Caco-2 (cell line): Measurements from ENCODE around the gene SEC14L1. TPM values are rescaled to one million over a fixed set of nuclear protein-coding genes. Genes with fewer than 3 reads are reported as not detected.
A peak's percentile ranks its signal among the peaks of the same experiment; 100 is the strongest.
"Not testable (repeated sequence)": the region's sequence is repeated elsewhere in the genome, so short reads cannot be mapped to it uniquely, and the experiment has no call there.

Experiments used
- BruUV-seq: library from RNA; stranded (reverse); fragments of 400-500 nt; replicated peaks from 2 replicates; lab custom pipeline; 2021; lab: Mats Ljungman, UMichigan
- CTCF ChIA-PET: fragments of 300-600 bp; sonication (Branson Sonifier 250); formaldehyde crosslinking; loops from one replicate; lab custom pipeline; 2022; ENCODE audit warnings: antibody characterized with exemption; lab: Charles Lee
- POLR2A ChIA-PET: fragments of 300-600 bp; sonication (Branson Sonifier 250); formaldehyde crosslinking; loops from one replicate; lab custom pipeline; 2022; ENCODE audit warnings: antibody characterized with exemption; lab: Charles Lee
- DNase-seq, 2 experiments: peaks; one replicate each; pipeline versions ENCODE4 v3.0.0 to v3.0.0-alpha.2; 2020 to 2022
- H3K27me3 ChIP-seq: replicated peaks from 2 replicates; pipeline ENCODE4 v1.6.0; 2011; ENCODE audit warnings: low read length; ENCODE audit not compliant: control insufficient read depth, insufficient read depth
- H3K36me3 ChIP-seq: 2 replicates; pipeline ENCODE4 v1.5.1; 2011; ENCODE audit warnings: low read length; ENCODE audit not compliant: control insufficient read depth, insufficient read depth
- H3K4me1 ChIP-seq: fragments of 250-450 bp; sonication (Bioruptor Pico); 2 replicates; pipeline ENCODE4 v1.5.1; 2020; ENCODE audit warnings: mild to moderate bottlenecking
- H3K4me3 ChIP-seq: 2 replicates; pipeline ENCODE4 v1.5.1; 2011; ENCODE audit warnings: low read depth, mild to moderate bottlenecking, control low read depth, low read length
- H3K9me3 ChIP-seq: fragments of 250-450 bp; sonication (Bioruptor Pico); 2 replicates; pipeline ENCODE4 v1.5.1; 2020; ENCODE audit warnings: mild to moderate bottlenecking, moderate library complexity
- H3K27ac Mint-ChIP-seq: one replicate; pipeline ENCODE4 v1.8.0; 2022; ENCODE audit warnings: mixed read lengths; ENCODE audit not compliant: unreplicated experiment
- H3K27me3 Mint-ChIP-seq: one replicate; pipeline ENCODE4 v1.8.0; 2022; ENCODE audit warnings: mixed read lengths; ENCODE audit not compliant: insufficient read depth, unreplicated experiment
- H3K36me3 Mint-ChIP-seq: one replicate; pipeline ENCODE4 v1.8.0; 2022; ENCODE audit warnings: mild to moderate bottlenecking, mixed read lengths; ENCODE audit not compliant: insufficient read depth, unreplicated experiment
- H3K4me1 Mint-ChIP-seq: one replicate; pipeline ENCODE4 v1.8.0; 2022; ENCODE audit warnings: low read depth, mixed read lengths; ENCODE audit not compliant: unreplicated experiment
- H3K4me3 Mint-ChIP-seq: one replicate; pipeline ENCODE4 v1.8.0; 2022; ENCODE audit warnings: mild to moderate bottlenecking, moderate library complexity, mixed read lengths; ENCODE audit not compliant: unreplicated experiment
- H3K9me3 Mint-ChIP-seq: one replicate; pipeline ENCODE4 v1.8.0; 2022; ENCODE audit warnings: mixed read lengths; ENCODE audit not compliant: unreplicated experiment
- intact Hi-C: fragments of 100-400 bp; cut with micrococcal nuclease; formaldehyde crosslinking; loops from one replicate; pipeline ENCODE4 v1.10.0; 2022; ENCODE audit not compliant: unreplicated experiment
- total RNA-seq: library from RNA; stranded (reverse); gene quantifications from 2 replicates; pipeline ENCODE4 v1.2.3, GENCODE V29; 2022
- TF ChIP-seq, protein P1 (sequence below), 2 experiments: fragments of 200-600 bp in 1 of 2; IDR thresholded peaks; 1 replicate in 1 of 2; 2 replicates in 1 of 2; pipeline versions ENCODE4 v1.5.1 to v1.8.0; 2011 to 2022; ENCODE audit warnings: antibody characterized with exemption in 1 of 2, control low read depth in 1 of 2, inconsistent platforms in 1 of 2, low read depth in 1 of 2, low read length in 1 of 2, mild to moderate bottlenecking in 1 of 2, moderate library complexity in 1 of 2; ENCODE audit not compliant: insufficient read depth in 1 of 2, severe bottlenecking in 1 of 2, unreplicated experiment in 1 of 2

SEC14L1 gene
- total RNA-seq, 1 experiment from 2014 or later = 92.0 TPM

DNA sequence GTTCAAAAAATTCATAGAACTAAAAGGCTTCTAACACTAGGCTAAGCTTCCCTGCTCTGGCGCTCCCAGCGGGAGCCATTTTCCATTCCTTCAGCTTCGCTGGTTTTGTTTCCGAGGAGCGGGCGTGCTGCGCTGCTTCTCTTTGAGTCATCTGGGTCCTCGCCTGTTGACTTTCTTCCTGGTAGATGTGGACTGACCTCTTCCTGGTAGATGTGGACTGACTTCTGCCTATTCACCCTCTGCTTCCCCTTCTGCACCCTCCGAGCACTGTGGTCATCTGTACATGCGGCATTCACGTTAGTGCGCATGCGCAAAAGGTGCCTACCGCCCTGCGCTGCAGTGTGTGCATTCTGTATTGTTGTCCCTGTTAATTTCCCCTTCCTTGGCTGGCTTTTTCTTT lies 40.8 kb upstream of the SEC14L1 start:
- Mint-ChIP-seq H3K4me3 (no peak overlapping the region), H3K27ac (no peak overlapping the region), H3K4me1 (peaks cover 31% of the 10 kb centered on the region), H3K27me3 (no peaks in the 10 kb centered on the region), H3K36me3 (peaks cover 35% of the 10 kb centered on the region), H3K9me3 (no peaks in the 10 kb centered on the region)
- peaks cover 12% of the 10 kb centered on the region for H3K4me1 ChIP-seq
- H3K9me3 ChIP-seq = no peaks in the 10 kb centered on the region
- POLR2A ChIA-PET = no interaction called here
- DNase-seq = no peak
- TF ChIP-seq, protein P1, sequence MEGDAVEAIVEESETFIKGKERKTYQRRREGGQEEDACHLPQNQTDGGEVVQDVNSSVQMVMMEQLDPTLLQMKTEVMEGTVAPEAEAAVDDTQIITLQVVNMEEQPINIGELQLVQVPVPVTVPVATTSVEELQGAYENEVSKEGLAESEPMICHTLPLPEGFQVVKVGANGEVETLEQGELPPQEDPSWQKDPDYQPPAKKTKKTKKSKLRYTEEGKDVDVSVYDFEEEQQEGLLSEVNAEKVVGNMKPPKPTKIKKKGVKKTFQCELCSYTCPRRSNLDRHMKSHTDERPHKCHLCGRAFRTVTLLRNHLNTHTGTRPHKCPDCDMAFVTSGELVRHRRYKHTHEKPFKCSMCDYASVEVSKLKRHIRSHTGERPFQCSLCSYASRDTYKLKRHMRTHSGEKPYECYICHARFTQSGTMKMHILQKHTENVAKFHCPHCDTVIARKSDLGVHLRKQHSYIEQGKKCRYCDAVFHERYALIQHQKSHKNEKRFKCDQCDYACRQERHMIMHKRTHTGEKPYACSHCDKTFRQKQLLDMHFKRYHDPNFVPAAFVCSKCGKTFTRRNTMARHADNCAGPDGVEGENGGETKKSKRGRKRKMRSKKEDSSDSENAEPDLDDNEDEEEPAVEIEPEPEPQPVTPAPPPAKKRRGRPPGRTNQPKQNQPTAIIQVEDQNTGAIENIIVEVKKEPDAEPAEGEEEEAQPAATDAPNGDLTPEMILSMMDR (IDR thresholded peaks at IDR 0.05; ENCODE audit: insufficient read depth in 1 of 2, low read depth in 1 of 2, low read length in 1 of 2, severe bottlenecking in 1 of 2, unreplicated experiment in 1 of 2) = no peak
- H3K27me3 ChIP-seq = no peaks in the 10 kb centered on the region
- CTCF ChIA-PET = no interaction called here
- H3K4me3 ChIP-seq = no peak overlapping the region
- no TSS peak for BruUV-seq
- intact Hi-C loops = loop anchor here (5.0 kb wide), 1 partner anchor 62 kb away; no protein-coding TSS in a partner anchor
- H3K36me3 ChIP-seq = no peaks in the 10 kb centered on the region; the same call in 1 of the 2 replicates

DNA sequence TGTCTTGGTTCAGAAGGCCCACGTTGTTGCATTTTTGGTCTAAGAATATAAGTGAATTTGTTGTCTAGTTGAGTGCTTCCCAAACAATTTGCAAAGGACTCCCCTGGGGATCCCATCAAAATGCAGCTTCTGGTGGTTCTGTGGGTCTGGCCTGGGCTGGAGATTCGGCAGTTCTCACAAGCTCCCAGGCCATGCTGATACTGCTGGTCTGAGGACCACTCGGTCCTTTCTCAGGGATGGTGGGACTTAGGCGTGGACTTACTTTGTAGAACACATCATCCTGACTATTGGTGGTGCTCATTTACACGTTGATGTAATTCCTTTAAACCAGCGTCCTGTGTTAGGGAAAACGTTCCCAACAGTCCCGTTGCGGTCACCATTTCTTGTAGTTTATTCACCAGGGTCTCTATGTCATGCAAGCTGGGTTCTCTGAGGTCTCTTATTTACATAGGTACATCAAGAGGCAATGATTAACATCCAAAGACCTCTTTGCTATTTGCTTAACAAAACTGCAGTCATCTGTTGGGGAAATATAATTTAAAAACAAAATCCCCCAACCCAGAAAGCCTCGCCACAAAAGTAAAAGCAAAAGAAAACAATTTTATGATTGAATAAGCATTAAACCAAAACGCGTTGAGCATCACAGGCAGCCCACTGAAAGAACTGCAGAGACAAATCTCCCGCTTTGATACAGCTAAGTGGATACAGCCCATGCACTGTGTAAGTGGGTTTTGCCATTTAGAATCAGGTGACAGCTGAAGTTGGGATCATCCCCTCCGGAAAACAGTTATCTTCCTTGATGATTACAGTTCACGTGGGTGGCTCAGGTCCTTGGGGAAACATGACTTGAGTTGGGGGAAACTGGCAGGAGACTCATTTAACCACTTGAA lies 39.0 kb upstream of the SEC14L1 start:
- H3K9me3 ChIP-seq = no peaks in the 10 kb centered on the region
- H3K4me1 Mint-ChIP-seq = peaks cover 31% of the 10 kb centered on the region
- TF ChIP-seq, protein P1 (IDR thresholded peaks at IDR 0.05; ENCODE audit: insufficient read depth in 1 of 2, low read depth in 1 of 2, low read length in 1 of 2, severe bottlenecking in 1 of 2, unreplicated experiment in 1 of 2) = no peak
- H3K4me3 ChIP-seq = no peak overlapping the region
- no peaks in the 10 kb centered on the region for H3K27me3 Mint-ChIP-seq
- no TSS peak for BruUV-seq
- H3K27me3 ChIP-seq = no peaks in the 10 kb centered on the region
- DNase-seq = no peak
- no peaks in the 10 kb centered on the region; the same call in 1 of the 2 replicates for H3K36me3 ChIP-seq
- intact Hi-C loops = no loop called here
- H3K27ac Mint-ChIP-seq = peak overlapping the region; percentile 68
- peaks cover 33% of the 10 kb centered on the region for H3K36me3 Mint-ChIP-seq
- H3K9me3 Mint-ChIP-seq = no peaks in the 10 kb centered on the region
- H3K4me3 Mint-ChIP-seq = no peak overlapping the region
- CTCF ChIA-PET = interaction anchor here (1.2 kb wide), 1 partner anchor 13 kb away, joined by 3 read pairs; no protein-coding TSS in a partner anchor
- peaks cover 12% of the 10 kb centered on the region for H3K4me1 ChIP-seq
- POLR2A ChIA-PET = interaction anchor here (1.2 kb wide), 1 partner anchor 38 kb away, joined by 6 read pairs; the partner anchor contains the start of gene SEC14L1

DNA sequence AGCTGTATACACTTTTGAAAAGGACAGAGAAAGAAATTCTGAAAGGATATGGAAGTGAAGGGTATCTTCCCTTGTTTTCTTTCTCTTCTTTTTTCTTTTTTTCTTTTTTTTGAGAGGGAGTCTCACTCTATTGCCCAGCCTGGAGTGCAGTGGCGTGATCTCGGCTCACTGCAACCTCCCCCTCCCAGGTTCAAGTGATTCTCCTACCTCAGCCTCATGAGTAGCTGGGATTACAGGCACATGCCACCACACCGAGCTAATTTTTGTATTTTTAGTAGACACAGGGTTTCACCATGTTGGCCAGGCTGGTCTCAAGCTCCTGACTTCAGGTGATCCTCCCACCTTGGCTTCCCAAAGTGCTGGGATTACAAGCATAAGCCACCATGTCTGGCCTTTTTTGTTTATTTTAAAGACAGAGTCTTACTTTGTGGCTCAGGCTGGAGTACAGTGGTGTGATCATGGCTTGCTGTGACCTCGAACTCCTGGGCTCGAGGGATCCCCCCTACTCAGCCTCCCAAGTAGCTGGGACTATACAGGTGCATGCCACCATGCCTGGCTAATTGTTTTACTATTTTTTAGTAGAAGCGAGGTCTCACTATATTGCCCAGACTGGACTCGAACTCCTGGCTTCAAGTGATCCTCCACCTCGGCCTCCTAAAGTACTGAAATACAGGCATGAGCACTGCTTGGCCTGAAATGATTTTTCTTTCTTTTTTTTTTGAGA lies 38.2 kb upstream of the SEC14L1 start:
- H3K4me3 ChIP-seq, H3K9me3 Mint-ChIP-seq, POLR2A ChIA-PET, H3K4me3 Mint-ChIP-seq, BruUV-seq, H3K27me3 ChIP-seq, intact Hi-C loops, DNase-seq, H3K27me3 Mint-ChIP-seq, H3K9me3 ChIP-seq, H3K36me3 ChIP-seq: not testable (repeated sequence)
- peaks cover 33% of the 10 kb centered on the region for H3K36me3 Mint-ChIP-seq
- H3K4me1 ChIP-seq = peaks cover 12% of the 10 kb centered on the region
- peaks cover 29% of the 10 kb centered on the region for H3K4me1 Mint-ChIP-seq
- CTCF ChIA-PET = interaction anchor here (1.2 kb wide), 2 partner anchors 14 to 38 kb away, joined by 3 read pairs; partner anchors contain the start of gene SEC14L1
- peak overlapping the region; percentile 68 for H3K27ac Mint-ChIP-seq
